Loucy (cell line): ENCODE results near the gene DUSP22.

Experiments used
- H2AFZ ChIP-seq: fragments of 200-600 bp; sonication (generic); 2 replicates; pipeline ENCODE4 v1.6.0; 2016; ENCODE audit warnings: antibody characterized with exemption, mild to moderate bottlenecking, low read length, moderate library complexity
- H3F3A ChIP-seq: fragments of 200-600 bp; 2 replicates; pipeline ENCODE4 v1.6.0; 2016; ENCODE audit warnings: antibody characterized with exemption, low read depth, mild to moderate bottlenecking
- H3K27me3 ChIP-seq: fragments of 200-600 bp; sonication (generic); 2 replicates; pipeline ENCODE4 v1.6.1; 2014; ENCODE audit warnings: low read length, mild to moderate bottlenecking; ENCODE audit not compliant: insufficient read depth, poor library complexity, severe bottlenecking
- H3K36me3 ChIP-seq: fragments of 200-600 bp; sonication (generic); 2 replicates; pipeline ENCODE4 v1.6.1; 2016; ENCODE audit warnings: low read length; ENCODE audit not compliant: insufficient read depth
- H3K4me1 ChIP-seq: fragments of 200-600 bp; sonication (generic); 2 replicates; pipeline ENCODE4 v1.5.1; 2014; ENCODE audit warnings: low read length, mild to moderate bottlenecking; ENCODE audit not compliant: insufficient read depth, poor library complexity, severe bottlenecking
- H3K4me2 ChIP-seq: fragments of 200-600 bp; sonication (generic); 2 replicates; pipeline ENCODE4 v1.6.0; 2014; ENCODE audit warnings: antibody characterized with exemption, low read length, low read depth, mild to moderate bottlenecking; ENCODE audit not compliant: poor library complexity, severe bottlenecking
- H3K4me3 ChIP-seq: fragments of 200-600 bp; sonication (generic); 2 replicates; pipeline ENCODE4 v1.5.1; 2014; ENCODE audit warnings: low read length, mild to moderate bottlenecking, mixed read lengths; ENCODE audit not compliant: poor library complexity, severe bottlenecking
- H3K79me2 ChIP-seq: fragments of 200-600 bp; sonication (generic); 2 replicates; pipeline ENCODE4 v1.6.1; 2014; ENCODE audit warnings: low read length; ENCODE audit not compliant: insufficient read depth
- H3K9ac ChIP-seq: fragments of 200-600 bp; sonication (generic); 2 replicates; pipeline ENCODE4 v1.6.0; 2014; ENCODE audit warnings: mild to moderate bottlenecking, low read depth, low read length, moderate library complexity; ENCODE audit not compliant: poor library complexity, severe bottlenecking
- H3K9me2 ChIP-seq: fragments of 200-600 bp; sonication (generic); replicated peaks from 2 replicates; pipeline ENCODE4 v1.6.1; 2016; ENCODE audit warnings: low read depth, low read length, mixed read lengths
- H3K9me3 ChIP-seq: fragments of 200-600 bp; sonication (generic); 2 replicates; pipeline ENCODE4 v1.6.1; 2014; ENCODE audit warnings: mild to moderate bottlenecking, antibody characterized with exemption, low read length, low read depth; ENCODE audit not compliant: insufficient read depth
- H4K20me1 ChIP-seq: fragments of 200-600 bp; sonication (generic); 2 replicates; pipeline ENCODE4 v1.6.0; 2014; ENCODE audit warnings: antibody characterized with exemption, low read length, mild to moderate bottlenecking; ENCODE audit not compliant: insufficient read depth, poor library complexity, severe bottlenecking
- CTCF ChIP-seq: fragments of 200-600 bp; sonication (generic); conservative IDR thresholded peaks from 2 replicates; pipeline ENCODE4 v1.5.1; 2014; ENCODE audit warnings: mild to moderate bottlenecking, antibody characterized with exemption, low read length
- EZH2phosphoT487 ChIP-seq: fragments of 200-600 bp; IDR thresholded peaks from 2 replicates; pipeline ENCODE4 v1.6.1; 2018; ENCODE audit warnings: antibody characterized with exemption, mild to moderate bottlenecking, moderate library complexity, borderline replicate concordance

DUSP22 gene

DNA sequence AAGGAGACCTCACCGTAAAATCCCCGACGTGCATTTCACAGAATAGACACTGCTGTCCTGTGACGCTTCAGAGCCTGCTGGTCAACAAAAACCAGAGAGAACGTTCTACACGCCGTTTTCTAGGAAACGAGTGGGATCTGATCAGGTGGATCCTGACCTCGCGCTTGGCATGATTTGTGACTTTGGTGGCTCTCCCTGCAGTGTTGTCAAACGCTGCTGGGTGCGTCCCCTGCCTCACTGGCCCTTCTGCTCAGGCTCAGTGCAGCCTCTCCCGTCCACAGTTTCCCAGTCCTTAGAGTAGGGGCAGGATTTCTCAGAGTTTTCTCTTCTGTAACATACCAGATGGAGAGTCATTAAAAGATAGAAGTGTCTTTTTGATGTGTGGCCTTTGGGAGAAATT, 71.6 kb downstream of the DUSP22 start:
- no peak overlapping the region for H3K4me3 ChIP-seq
- no peak overlapping the region for H2AFZ ChIP-seq
- no peaks in the 10 kb centered on the region for H3K36me3 ChIP-seq
- H3K4me1 ChIP-seq: peaks cover 4% of the 10 kb centered on the region
- no peaks in the 10 kb centered on the region for H4K20me1 ChIP-seq
- H3F3A ChIP-seq: no peaks in the 10 kb centered on the region
- no peaks in the 10 kb centered on the region for H3K79me2 ChIP-seq
- H3K9me2 ChIP-seq: no peaks in the 10 kb centered on the region
- H3K27me3 ChIP-seq: no peaks in the 10 kb centered on the region
- TF ChIP-seq CTCF (no peak), EZH2phosphoT487 (no peak)
- no peaks in the 10 kb centered on the region; the same call in 1 of the 2 replicates for H3K9me3 ChIP-seq
- H3K9ac ChIP-seq: no peak overlapping the region
- H3K4me2 ChIP-seq: no peak overlapping the region

DNA sequence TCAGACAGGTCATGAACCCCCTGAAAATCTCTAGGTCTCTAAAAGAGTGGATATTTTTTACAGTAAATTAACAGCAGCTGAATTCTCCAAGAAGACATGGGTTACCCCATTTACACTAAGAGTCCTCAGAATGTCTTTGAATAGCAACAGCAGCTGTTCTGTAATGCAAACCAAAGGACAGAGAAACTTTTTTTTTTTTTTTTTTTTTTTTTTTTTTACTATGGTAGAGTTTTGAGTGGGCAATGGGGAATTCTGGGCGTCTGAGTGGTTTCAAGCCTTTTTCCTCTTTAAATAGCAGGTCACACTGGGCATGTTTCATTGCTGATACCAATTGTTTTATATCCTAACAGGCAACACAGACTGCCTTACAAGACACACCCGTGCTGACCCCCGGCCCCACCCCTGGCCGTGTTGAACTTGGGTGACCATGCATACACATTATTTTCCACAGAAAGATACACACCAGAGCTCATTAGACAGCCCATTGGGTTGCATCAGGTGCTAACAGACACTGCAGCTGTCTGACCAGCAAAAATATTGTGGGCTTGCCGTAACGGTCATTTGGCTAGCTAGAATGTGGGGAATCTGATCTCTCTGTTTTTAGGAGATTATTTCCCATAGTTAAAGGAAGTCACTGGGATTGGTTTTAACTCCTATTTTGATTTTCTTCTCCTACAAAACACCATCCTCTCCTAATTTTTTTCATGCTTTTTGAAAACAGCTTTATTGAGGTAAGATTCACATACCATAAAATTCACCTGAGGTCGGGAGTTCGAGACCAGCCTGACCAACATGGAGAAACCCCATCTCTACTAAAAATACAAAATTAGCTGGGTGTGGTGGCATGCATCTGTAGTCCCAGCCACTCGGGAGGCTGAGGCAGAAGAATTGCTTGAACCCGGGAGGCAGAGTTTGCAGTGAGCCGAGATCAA, 72.6 kb downstream of the DUSP22 start:
- Histone ChIP-seq H3K9ac (no peak overlapping the region), H3K4me1 (peaks cover 4% of the 10 kb centered on the region)

GRCh38 chr6:365835-366234, 73.5 kb downstream of the DUSP22 start:
- Histone ChIP-seq H3K9me2 (no peaks in the 10 kb centered on the region), H3K27me3 (no peaks in the 10 kb centered on the region), H3K79me2 (no peaks in the 10 kb centered on the region), H3K4me3 (no peak overlapping the region), H3F3A (no peaks in the 10 kb centered on the region), H2AFZ (no peak overlapping the region), H4K20me1 (no peaks in the 10 kb centered on the region), H3K4me1 (peaks cover 4% of the 10 kb centered on the region), H3K9me3 (no peaks in the 10 kb centered on the region; the same call in 1 of the 2 replicates), H3K9ac (no peak overlapping the region), H3K4me2 (no peak overlapping the region), H3K36me3 (no peaks in the 10 kb centered on the region)
- no peak for TF ChIP-seq EZH2phosphoT487

More for the DNA sequence above, 72.6 kb downstream of the DUSP22 start:
- H4K20me1 ChIP-seq: no peaks in the 10 kb centered on the region
- H2AFZ ChIP-seq: no peak overlapping the region
- H3K9me2 ChIP-seq: no peaks in the 10 kb centered on the region
- no peaks in the 10 kb centered on the region; the same call in 1 of the 2 replicates for H3K9me3 ChIP-seq
- TF ChIP-seq CTCF (no peak), EZH2phosphoT487 (no peak)
- no peak overlapping the region for H3K4me2 ChIP-seq
- H3K4me3 ChIP-seq: no peak overlapping the region
- H3K27me3 ChIP-seq: no peaks in the 10 kb centered on the region
- H3K36me3 ChIP-seq: no peaks in the 10 kb centered on the region
- H3K79me2 ChIP-seq: no peaks in the 10 kb centered on the region
- H3F3A ChIP-seq: no peaks in the 10 kb centered on the region
